ENCODE data around the gene NUDT19. TPM values are rescaled to one million over a fixed set of nuclear protein-coding genes. Genes with fewer than 3 reads are reported as not detected.

The NUDT19 gene
- total RNA-seq, 1 experiment from 2014 or later = 33.4 TPM

GRCh38 chr19:32748948-32749347, 57.3 kb downstream of the NUDT19 start:
- CTCF ChIA-PET = no interaction called here
- BruUV-seq (replicated peaks) = no TSS peak
- no peaks in the 10 kb centered on the region for H3K9me3 Mint-ChIP-seq (ENCODE audit: unreplicated experiment)
- POLR2A ChIA-PET = no interaction called here
- no peaks in the 10 kb centered on the region for H3K4me1 Mint-ChIP-seq (ENCODE audit: insufficient read depth, unreplicated experiment)
- H3K27me3 Mint-ChIP-seq (ENCODE audit: insufficient read depth, unreplicated experiment) = peaks cover 16% of the 10 kb centered on the region
- no peak overlapping the region for H3K27ac Mint-ChIP-seq (ENCODE audit: low read depth, unreplicated experiment)
- TF ChIP-seq CTCF (IDR thresholded peaks at IDR 0.05; ENCODE audit: unreplicated experiment) = no peak
- intact Hi-C loops (cut with micrococcal nuclease) = no loop called here
- DNase-seq (ENCODE audit: unreplicated experiment) = no peak
- H3K4me3 Mint-ChIP-seq (ENCODE audit: unreplicated experiment) = no peak overlapping the region
- no peaks in the 10 kb centered on the region for H3K36me3 Mint-ChIP-seq (ENCODE audit: insufficient read depth, unreplicated experiment)

GRCh38 chr19:32749361-32749760, 57.7 kb downstream of the NUDT19 start:
- CTCF ChIA-PET = no interaction called here

GRCh38 chr19:32750441-32751055, 58.9 kb downstream of the NUDT19 start:
- Mint-ChIP-seq H3K27me3 (ENCODE audit: insufficient read depth, unreplicated experiment) (peaks cover 16% of the 10 kb centered on the region), H3K4me1 (ENCODE audit: insufficient read depth, unreplicated experiment) (no peaks in the 10 kb centered on the region), H3K9me3 (ENCODE audit: unreplicated experiment) (no peaks in the 10 kb centered on the region), H3K27ac (ENCODE audit: low read depth, unreplicated experiment) (no peak overlapping the region), H3K4me3 (ENCODE audit: unreplicated experiment) (no peak overlapping the region), H3K36me3 (ENCODE audit: insufficient read depth, unreplicated experiment) (no peaks in the 10 kb centered on the region)
- POLR2A ChIA-PET = no interaction called here
- TF ChIP-seq CTCF (IDR thresholded peaks at IDR 0.05; ENCODE audit: unreplicated experiment) = no peak
- intact Hi-C loops (cut with micrococcal nuclease) = no loop called here
- CTCF ChIA-PET = no interaction called here
- no TSS peak for BruUV-seq (replicated peaks)
- DNase-seq (ENCODE audit: unreplicated experiment) = peak; percentile 5

More at GRCh38 chr19:32749361-32749760, 57.7 kb downstream of the NUDT19 start:
- TF ChIP-seq CTCF (IDR thresholded peaks at IDR 0.05; ENCODE audit: unreplicated experiment) = no peak
- H3K4me3 Mint-ChIP-seq (ENCODE audit: unreplicated experiment) = no peak overlapping the region
- H3K27me3 Mint-ChIP-seq (ENCODE audit: insufficient read depth, unreplicated experiment) = peaks cover 16% of the 10 kb centered on the region
- no peaks in the 10 kb centered on the region for H3K4me1 Mint-ChIP-seq (ENCODE audit: insufficient read depth, unreplicated experiment)
- H3K27ac Mint-ChIP-seq (ENCODE audit: low read depth, unreplicated experiment) = no peak overlapping the region
- no peaks in the 10 kb centered on the region for H3K9me3 Mint-ChIP-seq (ENCODE audit: unreplicated experiment)
- no TSS peak for BruUV-seq (replicated peaks)
- intact Hi-C loops (cut with micrococcal nuclease) = no loop called here
- no peak for DNase-seq (ENCODE audit: unreplicated experiment)
- no peaks in the 10 kb centered on the region for H3K36me3 Mint-ChIP-seq (ENCODE audit: insufficient read depth, unreplicated experiment)
- POLR2A ChIA-PET = no interaction called here

GRCh38 chr19:32751066-32751465, 59.4 kb downstream of the NUDT19 start:
- no peak for DNase-seq (ENCODE audit: unreplicated experiment)
- Mint-ChIP-seq H3K9me3 (ENCODE audit: unreplicated experiment) (no peaks in the 10 kb centered on the region), H3K36me3 (ENCODE audit: insufficient read depth, unreplicated experiment) (no peaks in the 10 kb centered on the region), H3K27me3 (ENCODE audit: insufficient read depth, unreplicated experiment) (peaks cover 16% of the 10 kb centered on the region), H3K27ac (ENCODE audit: low read depth, unreplicated experiment) (no peak overlapping the region), H3K4me3 (ENCODE audit: unreplicated experiment) (no peak overlapping the region), H3K4me1 (ENCODE audit: insufficient read depth, unreplicated experiment) (no peaks in the 10 kb centered on the region)
- ChIA-PET POLR2A (no interaction called here), CTCF (no interaction called here)
- intact Hi-C loops (cut with micrococcal nuclease) = no loop called here
- no TSS peak for BruUV-seq (replicated peaks)
- no peak for TF ChIP-seq CTCF (IDR thresholded peaks at IDR 0.05; ENCODE audit: unreplicated experiment)

All from MCF 10A (cell line).